Skeletal muscle satellite cell (primary cell): ENCODE results near the gene PKP2.

Experiments
- H3K27me3 ChIP-seq: 2 replicates; pipeline ENCODE4 v1.7.0; 2013; ENCODE audit warnings: low read length; ENCODE audit not compliant: control insufficient read depth, insufficient read depth
- H3K36me3 ChIP-seq: 2 replicates; pipeline ENCODE4 v1.7.0; 2013; ENCODE audit warnings: mild to moderate bottlenecking, control low read depth, low read length; ENCODE audit not compliant: insufficient read depth
- H3K4me1 ChIP-seq: 2 replicates; pipeline ENCODE4 v1.7.0; 2013; ENCODE audit warnings: low read length; ENCODE audit not compliant: control insufficient read depth, insufficient read depth
- H3K4me2 ChIP-seq: 2 replicates; pipeline ENCODE4 v1.7.0; 2013; ENCODE audit warnings: mild to moderate bottlenecking, low read length
- H3K4me3 ChIP-seq: 2 replicates; pipeline ENCODE4 v1.7.0; 2013; ENCODE audit warnings: low read length
- H3K9ac ChIP-seq: 2 replicates; pipeline ENCODE4 v1.7.0; 2013; ENCODE audit warnings: mild to moderate bottlenecking, low read depth, low read length, moderate library complexity
- H3K9me3 ChIP-seq: replicated peaks from 2 replicates; pipeline ENCODE4 v1.7.0; 2013; ENCODE audit warnings: mild to moderate bottlenecking, control low read depth, low read length

PKP2 gene

DNA sequence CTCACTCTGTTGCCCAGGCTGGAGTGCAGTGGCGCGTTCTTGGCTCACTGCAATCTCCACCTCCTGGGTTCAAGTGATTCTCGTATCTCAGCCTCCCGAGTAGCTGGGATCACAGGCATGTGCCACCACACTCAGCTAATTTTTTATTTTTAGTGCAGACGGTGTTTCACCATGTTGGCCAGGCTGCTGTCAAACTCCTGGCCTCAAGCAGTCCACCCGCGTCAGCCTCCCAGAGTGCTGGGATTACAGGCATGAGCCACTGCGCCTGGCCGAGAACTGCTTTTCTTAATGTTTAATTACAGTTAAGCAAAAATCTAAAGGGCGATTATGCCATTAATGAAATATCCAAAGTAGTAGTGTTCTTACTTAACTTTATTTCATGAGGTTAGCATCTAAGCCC is 154.4 kb downstream of the PKP2 start:
- no peak overlapping the region for H3K4me3 ChIP-seq
- H3K9me3 ChIP-seq = no peaks in the 10 kb centered on the region

More for the DNA sequence above, 154.4 kb downstream of the PKP2 start:
- Histone ChIP-seq H3K27me3 (no peaks in the 10 kb centered on the region), H3K9ac (no peak overlapping the region), H3K4me1 (no peaks in the 10 kb centered on the region), H3K4me2 (no peak overlapping the region), H3K36me3 (peaks cover 71% of the 10 kb centered on the region)
